ENCODE results near the gene POLR2J3.
"Not testable (repeated sequence)": the region's sequence is repeated elsewhere in the genome, so short reads cannot be mapped to it uniquely, and the experiment has no call there.

- TF ChIP-seq POLR2A (IDR thresholded peaks at IDR 0.05; ENCODE audit: low read depth, low read length); POLR2AphosphoS5 (IDR thresholded peaks at IDR 0.05; ENCODE audit: low read depth, low read length); TAF1 (IDR thresholded peaks at IDR 0.05; ENCODE audit: borderline replicate concordance, low read depth, low read length): not testable (repeated sequence)
Measured at GRCh38 chr7:102616507-102617125, 44.2 kb upstream of the POLR2J3 start, which contains the start of gene RASA4.

Measured in GM12892 (cell line).